ENCODE results near the gene MOK.

The MOK gene

DNA sequence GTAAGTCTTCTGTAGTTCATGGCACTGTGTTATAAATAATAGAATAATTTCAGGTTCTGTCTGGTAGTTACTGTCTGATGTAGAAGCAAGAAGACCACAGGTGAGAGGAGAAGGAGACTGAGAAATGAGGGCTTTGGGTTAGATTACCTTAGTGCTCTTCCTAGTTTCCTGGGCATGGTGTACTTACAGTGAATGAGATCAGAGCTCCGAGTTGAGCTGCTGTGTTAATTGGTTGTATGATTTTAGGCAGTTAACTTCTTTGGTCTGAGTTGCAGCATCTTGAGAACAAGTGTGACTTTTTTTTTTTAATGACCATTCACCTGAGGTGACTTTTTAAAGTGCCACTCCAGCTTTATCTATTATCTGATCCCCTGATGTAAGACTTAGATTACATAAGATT lies 123.8 kb downstream of the MOK start:
- no peak for DNase-seq (ENCODE audit: low read depth in 2 of 2)

DNA sequence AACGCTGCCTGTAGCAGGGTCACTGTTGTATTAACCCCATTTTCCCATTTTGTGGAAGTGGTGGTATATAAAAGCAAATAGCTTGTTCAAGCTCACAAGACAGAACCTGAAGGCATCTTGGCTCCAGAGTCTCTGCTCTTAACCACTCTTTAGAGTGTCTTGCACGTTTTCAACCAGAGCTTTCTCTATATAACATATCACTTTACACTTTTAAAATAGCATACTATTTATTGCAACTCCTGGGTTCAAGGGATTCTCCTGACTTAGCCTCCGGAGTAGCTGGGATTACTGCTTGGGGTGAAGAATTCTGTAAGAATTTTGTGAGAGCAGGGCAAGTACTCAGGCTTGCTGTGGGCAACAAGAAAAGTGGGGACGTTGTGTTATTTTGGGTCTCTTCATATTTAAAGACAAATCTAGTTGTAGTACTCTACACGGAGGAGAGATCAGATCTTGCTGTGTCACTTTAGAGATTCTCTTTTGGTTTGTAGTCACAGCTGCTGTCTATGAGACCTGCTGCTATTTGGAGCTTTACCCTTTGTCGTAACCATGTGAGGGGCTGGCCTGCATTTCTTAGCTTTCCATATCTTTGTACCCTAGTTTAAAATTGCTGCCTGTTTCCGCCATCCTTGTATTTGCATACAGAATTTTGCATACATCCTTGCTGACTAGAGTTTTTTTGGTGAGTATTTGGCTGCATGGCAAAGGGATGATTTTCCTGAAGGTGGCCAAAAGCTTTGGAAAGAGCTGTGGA lies 124.5 kb downstream of the MOK start:
- DNase-seq (ENCODE audit: low read depth in 2 of 2) = no peak

Measured in stimulated activated CD4-positive, alpha-beta T cell treated with anti-CD3 and anti-CD28 coated beads, Interleukin-12 subunit alpha, Interleukin-12 subunit beta, amount 100 ng/mL, for 24 hours (primary cell).